Measurements from ENCODE around the gene AP1M2.

Gene AP1M2

DNA sequence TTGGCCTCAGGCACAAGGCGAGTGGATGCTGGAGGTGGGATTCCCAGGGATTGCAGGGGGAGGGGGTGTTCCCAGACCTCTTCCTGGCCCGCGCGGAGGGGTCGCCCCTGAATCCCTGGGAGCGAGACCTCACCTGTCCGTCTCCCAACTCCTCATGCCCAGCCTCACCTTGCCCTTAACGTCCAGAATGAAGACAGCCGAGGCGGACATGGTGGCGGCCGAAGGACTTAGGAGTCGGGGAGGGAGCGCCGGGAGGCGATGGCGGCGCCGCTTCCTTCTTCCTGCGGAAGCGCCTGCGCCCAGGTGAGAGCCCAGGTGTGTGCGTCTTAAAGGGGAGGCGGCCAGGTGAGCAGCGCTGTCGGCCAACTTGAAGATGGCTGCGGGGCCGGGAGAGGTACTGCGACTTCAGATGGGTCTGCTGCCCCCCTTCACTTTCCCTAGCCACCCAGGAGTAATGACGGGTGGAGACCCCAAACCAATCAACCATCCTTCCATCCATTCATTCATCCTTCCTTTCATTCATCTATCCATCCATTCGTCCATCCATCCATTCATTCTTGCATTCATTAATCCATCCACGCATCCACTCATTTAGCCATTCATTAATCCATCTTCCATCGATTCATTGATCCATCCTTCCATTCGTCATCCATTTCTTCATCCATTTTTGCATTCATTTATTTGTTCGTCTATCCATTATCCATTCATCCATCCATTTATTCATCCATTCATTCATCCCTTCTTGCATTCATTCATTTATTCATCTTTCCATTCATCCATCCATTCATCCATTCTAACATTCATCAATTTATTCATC, at the start of gene AP1M2:
TSS of gene AP1M2 (minus strand) at position 291 of the 817 bp plus-strand sequence. CDS start at position 210, 81 bp downstream.
- Histone ChIP-seq H3K27me3 (ENCODE audit: control insufficient read depth, insufficient read depth, low read length) (no peaks in the 10 kb centered on the region), H3K4me3 (ENCODE audit: low read length) (peak within 1 kb of the TSS; percentile 83; the same call in 1 of the 2 replicates), H3K36me3 (ENCODE audit: control insufficient read depth, insufficient read depth, low read length) (no peaks in the 10 kb centered on the region), H3K9me3 (ENCODE audit: control insufficient read depth, insufficient read depth, low read length) (no peaks in the 10 kb centered on the region), H3K27ac (ENCODE audit: low read length) (no peak within 1 kb of the TSS), H3K4me1 (ENCODE audit: control insufficient read depth, insufficient read depth, low read length) (no peaks in the 10 kb centered on the region)
- WGBS (ENCODE audit: insufficient coverage, insufficient read length): 100% methylated on average over 4 of the region's 35 CpGs
- no peak for DNase-seq (ENCODE audit: low read depth, low spot score)

DNA sequence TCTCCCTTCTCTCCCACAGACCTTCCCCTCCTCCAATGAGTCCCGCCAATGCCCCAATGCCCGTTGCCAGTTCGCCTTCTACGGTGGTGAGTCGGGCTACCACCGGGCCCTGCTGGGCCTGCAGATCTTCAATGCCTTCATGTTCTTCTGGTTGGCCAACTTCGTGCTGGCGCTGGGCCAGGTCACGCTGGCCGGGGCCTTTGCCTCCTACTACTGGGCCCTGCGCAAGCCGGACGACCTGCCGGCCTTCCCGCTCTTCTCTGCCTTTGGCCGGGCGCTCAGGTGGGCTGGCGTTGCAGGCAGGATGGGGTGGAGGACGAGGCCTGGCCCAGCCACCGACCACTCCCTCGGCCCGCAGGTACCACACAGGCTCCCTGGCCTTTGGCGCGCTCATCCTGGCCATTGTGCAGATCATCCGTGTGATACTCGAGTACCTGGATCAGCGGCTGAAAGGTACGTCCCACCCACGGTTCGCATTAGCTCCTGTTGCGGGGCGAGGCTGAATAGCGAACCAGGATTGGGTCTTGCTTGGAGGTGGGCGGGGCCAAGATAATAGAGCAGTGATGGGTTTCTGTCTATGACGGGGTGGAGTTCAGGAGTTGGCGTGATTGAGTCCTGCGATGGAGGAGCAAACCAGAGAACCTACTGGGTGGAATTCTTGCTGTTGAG, 49.3 kb upstream of the AP1M2 start:
- H3K27me3 ChIP-seq (ENCODE audit: control insufficient read depth, insufficient read depth, low read length): no peaks in the 10 kb centered on the region
- H3K4me1 ChIP-seq (ENCODE audit: control insufficient read depth, insufficient read depth, low read length): peaks cover 2% of the 10 kb centered on the region; the same call in 1 of the 2 replicates
- no peak overlapping the region for H3K4me3 ChIP-seq (ENCODE audit: low read length)
- H3K36me3 ChIP-seq (ENCODE audit: control insufficient read depth, insufficient read depth, low read length): peaks cover 39% of the 10 kb centered on the region
- H3K27ac ChIP-seq (ENCODE audit: low read length): no peak overlapping the region
- no CpG with 5 or more reads among the region's 37 CpGs for WGBS (ENCODE audit: insufficient coverage, insufficient read length)
- no peak for DNase-seq (ENCODE audit: low read depth, low spot score)
- no peaks in the 10 kb centered on the region for H3K9me3 ChIP-seq (ENCODE audit: control insufficient read depth, insufficient read depth, low read length)

DNA sequence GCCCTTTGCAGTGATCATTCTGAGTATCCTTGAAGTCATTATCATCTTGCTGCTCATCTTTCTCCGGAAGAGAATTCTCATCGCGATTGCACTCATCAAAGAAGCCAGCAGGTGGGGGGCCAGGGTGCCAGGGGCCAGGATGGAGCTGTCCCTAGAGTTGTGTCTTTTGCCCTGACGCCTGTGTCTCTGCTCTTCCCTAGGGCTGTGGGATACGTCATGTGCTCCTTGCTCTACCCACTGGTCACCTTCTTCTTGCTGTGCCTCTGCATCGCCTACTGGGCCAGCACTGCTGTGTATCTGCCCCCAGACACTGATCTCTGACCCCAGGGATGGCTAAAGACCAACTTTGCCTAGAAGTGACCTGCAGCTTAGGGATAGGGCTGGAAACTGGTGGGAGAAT, 47.9 kb upstream of the AP1M2 start:
- H3K9me3 ChIP-seq (ENCODE audit: control insufficient read depth, insufficient read depth, low read length): no peaks in the 10 kb centered on the region
- no peak overlapping the region for H3K27ac ChIP-seq (ENCODE audit: low read length)
- no peak overlapping the region for H3K4me3 ChIP-seq (ENCODE audit: low read length)
- H3K36me3 ChIP-seq (ENCODE audit: control insufficient read depth, insufficient read depth, low read length): peaks cover 41% of the 10 kb centered on the region
- peaks cover 2% of the 10 kb centered on the region; the same call in 1 of the 2 replicates for H3K4me1 ChIP-seq (ENCODE audit: control insufficient read depth, insufficient read depth, low read length)
- no peaks in the 10 kb centered on the region for H3K27me3 ChIP-seq (ENCODE audit: control insufficient read depth, insufficient read depth, low read length)
- no peak for DNase-seq (ENCODE audit: low read depth, low spot score)
- no CpG with 5 or more reads among the region's 6 CpGs for WGBS (ENCODE audit: insufficient coverage, insufficient read length)

DNA sequence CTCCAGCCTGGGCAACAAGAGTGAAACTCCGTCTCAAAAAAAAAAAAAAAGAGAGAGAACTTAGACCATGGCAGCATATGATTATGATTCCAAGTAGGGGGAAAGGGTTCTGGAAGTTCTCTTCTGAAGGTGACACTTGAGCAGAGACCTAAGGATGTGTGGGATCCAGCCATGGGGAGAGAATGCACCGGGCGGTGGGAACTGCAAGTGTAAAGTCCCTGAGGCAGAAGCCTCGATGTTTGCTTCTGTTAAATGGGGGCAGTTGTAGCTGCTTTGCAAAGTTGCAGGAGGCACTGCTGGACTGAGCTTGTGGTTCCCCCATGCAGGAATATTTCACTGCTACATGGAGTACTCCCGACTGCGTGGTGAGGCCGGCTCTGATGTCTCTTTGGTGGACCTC, 47.3 kb upstream of the AP1M2 start:
- no peak overlapping the region for H3K27ac ChIP-seq (ENCODE audit: low read length)
- H3K36me3 ChIP-seq (ENCODE audit: control insufficient read depth, insufficient read depth, low read length): peaks cover 41% of the 10 kb centered on the region
- H3K4me3 ChIP-seq (ENCODE audit: low read length): no peak overlapping the region
- no peak for DNase-seq (ENCODE audit: low read depth, low spot score)
- H3K27me3 ChIP-seq (ENCODE audit: control insufficient read depth, insufficient read depth, low read length): no peaks in the 10 kb centered on the region
- peaks cover 2% of the 10 kb centered on the region; the same call in 1 of the 2 replicates for H3K4me1 ChIP-seq (ENCODE audit: control insufficient read depth, insufficient read depth, low read length)
- no CpG with 5 or more reads among the region's 7 CpGs for WGBS (ENCODE audit: insufficient coverage, insufficient read length)
- H3K9me3 ChIP-seq (ENCODE audit: control insufficient read depth, insufficient read depth, low read length): no peaks in the 10 kb centered on the region

DNA sequence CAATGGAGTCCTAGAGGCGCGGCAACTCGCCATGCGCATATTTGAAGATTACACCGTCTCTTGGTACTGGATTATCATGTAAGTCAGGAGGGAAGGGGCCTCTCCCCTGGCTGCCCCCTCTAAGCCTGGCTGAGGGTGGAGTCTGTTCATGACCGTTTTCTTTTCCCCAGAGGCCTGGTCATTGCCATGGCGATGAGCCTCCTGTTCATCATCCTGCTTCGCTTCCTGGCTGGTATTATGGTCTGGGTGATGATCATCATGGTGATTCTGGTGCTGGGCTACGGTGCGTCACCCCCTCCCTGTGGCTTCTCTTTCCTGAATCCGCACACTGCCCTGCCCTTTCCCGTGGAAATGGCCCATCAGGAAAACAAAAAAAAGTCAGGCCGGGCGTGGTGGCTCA, 44.8 kb upstream of the AP1M2 start:
- WGBS (ENCODE audit: insufficient coverage, insufficient read length): no CpG with 5 or more reads among the region's 14 CpGs
- H3K9me3 ChIP-seq (ENCODE audit: control insufficient read depth, insufficient read depth, low read length): no peaks in the 10 kb centered on the region
- H3K36me3 ChIP-seq (ENCODE audit: control insufficient read depth, insufficient read depth, low read length): peaks cover 35% of the 10 kb centered on the region
- H3K27ac ChIP-seq (ENCODE audit: low read length): no peak overlapping the region
- no peaks in the 10 kb centered on the region for H3K27me3 ChIP-seq (ENCODE audit: control insufficient read depth, insufficient read depth, low read length)
- H3K4me3 ChIP-seq (ENCODE audit: low read length): no peak overlapping the region
- H3K4me1 ChIP-seq (ENCODE audit: control insufficient read depth, insufficient read depth, low read length): peaks cover 2% of the 10 kb centered on the region; the same call in 1 of the 2 replicates
- no peak for DNase-seq (ENCODE audit: low read depth, low spot score)

DNA sequence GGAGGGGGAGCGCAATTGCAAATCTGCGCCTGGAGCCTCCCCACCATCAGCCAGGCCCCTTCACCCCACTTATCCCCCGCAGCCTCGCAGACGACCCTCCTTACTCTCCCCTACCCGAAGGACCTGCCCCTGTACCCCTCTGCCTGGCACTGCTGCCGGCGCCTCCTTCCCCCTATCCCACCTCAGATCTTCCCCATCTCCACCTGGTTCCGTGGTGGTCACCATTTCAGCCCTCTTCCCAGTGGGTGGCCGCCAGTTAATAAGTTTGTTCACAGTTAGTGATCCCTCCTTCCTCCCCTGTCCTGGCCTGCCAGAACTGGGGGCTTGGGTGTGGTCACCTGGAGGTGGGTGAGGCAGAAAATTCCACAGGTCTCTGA, 38.6 kb upstream of the AP1M2 start:
- H3K4me1 ChIP-seq (ENCODE audit: control insufficient read depth, insufficient read depth, low read length): peaks cover 2% of the 10 kb centered on the region; the same call in 1 of the 2 replicates
- peaks cover 10% of the 10 kb centered on the region; the same call in 1 of the 2 replicates for H3K36me3 ChIP-seq (ENCODE audit: control insufficient read depth, insufficient read depth, low read length)
- H3K27ac ChIP-seq (ENCODE audit: low read length): no peak overlapping the region
- H3K27me3 ChIP-seq (ENCODE audit: control insufficient read depth, insufficient read depth, low read length): no peaks in the 10 kb centered on the region
- DNase-seq (ENCODE audit: low read depth, low spot score): no peak
- peak overlapping the region; percentile 89; the same call in 1 of the 2 replicates for H3K4me3 ChIP-seq (ENCODE audit: low read length)
- WGBS (ENCODE audit: insufficient coverage, insufficient read length): no CpG with 5 or more reads among the region's 10 CpGs
- H3K9me3 ChIP-seq (ENCODE audit: control insufficient read depth, insufficient read depth, low read length): no peaks in the 10 kb centered on the region

DNA sequence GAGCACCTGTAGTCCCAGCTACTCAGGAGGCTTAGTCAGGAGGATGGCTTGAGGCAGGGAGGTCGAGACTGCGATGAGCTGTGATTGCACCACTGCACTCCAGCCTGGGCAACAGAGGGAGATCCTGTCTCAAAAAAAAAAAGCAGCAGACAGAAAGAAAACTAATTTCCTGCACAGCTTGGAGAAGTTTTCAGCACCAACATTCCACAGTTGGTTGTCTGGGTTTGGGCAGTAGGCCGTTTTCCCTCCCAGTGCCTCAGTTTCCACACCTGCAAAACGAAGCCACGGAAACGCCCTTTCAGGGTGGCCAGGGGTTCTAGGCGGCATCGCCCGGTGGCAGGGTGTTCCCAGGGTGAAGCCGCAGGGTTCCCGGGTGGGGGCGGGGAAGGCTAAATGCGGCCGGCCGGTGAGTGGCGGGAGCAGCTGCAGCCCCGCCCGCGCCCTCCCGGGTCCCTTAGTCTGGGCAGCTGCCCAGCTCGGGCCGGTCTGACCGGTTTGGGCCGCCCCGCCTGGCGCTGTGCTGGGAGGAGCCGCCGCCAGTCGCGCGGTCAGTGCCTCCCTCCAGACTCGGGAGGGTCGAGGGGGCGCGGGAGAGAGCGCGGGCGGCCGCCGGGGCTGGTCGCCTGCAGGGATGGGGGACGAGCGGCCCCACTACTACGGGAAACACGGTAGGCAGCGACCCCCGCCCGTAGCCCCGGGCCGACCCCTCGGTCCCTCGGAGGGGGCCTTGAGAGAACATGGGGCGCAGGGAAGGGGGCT, 38.1 kb upstream of the AP1M2 start, which contains the start of gene SLC44A2:
TSS of gene SLC44A2 (plus strand) at position 551 of the 759 bp plus-strand sequence. CDS start at position 632, 81 bp downstream.
- WGBS (ENCODE audit: insufficient coverage, insufficient read length): no CpG with 5 or more reads among the region's 53 CpGs
- no peaks in the 10 kb centered on the region for H3K27me3 ChIP-seq (ENCODE audit: control insufficient read depth, insufficient read depth, low read length)
- H3K4me1 ChIP-seq (ENCODE audit: control insufficient read depth, insufficient read depth, low read length): peaks cover 2% of the 10 kb centered on the region; the same call in 1 of the 2 replicates
- H3K4me3 ChIP-seq (ENCODE audit: low read length): peak within 1 kb of the TSS; percentile 89; the same call in 1 of the 2 replicates
- H3K9me3 ChIP-seq (ENCODE audit: control insufficient read depth, insufficient read depth, low read length): no peaks in the 10 kb centered on the region
- peaks cover 10% of the 10 kb centered on the region; the same call in 1 of the 2 replicates for H3K36me3 ChIP-seq (ENCODE audit: control insufficient read depth, insufficient read depth, low read length)
- H3K27ac ChIP-seq (ENCODE audit: low read length): no peak within 1 kb of the TSS
- no peak for DNase-seq (ENCODE audit: low read depth, low spot score)

DNA sequence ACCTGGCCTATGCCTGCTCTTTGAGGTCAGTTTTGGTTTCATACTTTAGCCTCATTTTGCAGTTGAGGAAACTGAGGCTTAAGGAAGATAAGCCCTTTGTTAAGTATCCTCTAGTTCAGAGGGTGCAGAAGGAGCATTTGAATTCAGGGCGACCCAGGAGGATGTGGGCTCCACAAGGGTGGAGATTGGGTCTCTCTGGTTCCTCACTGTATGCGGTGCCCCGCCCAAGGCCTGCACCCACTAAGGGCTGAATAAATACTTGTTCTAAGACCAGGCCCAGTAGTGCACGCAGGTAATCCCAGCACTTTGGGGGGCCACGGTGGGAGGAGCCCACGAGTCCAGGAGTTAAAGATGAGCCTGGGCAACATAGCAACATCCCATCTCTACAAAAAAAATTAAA, 37.5 kb upstream of the AP1M2 start:
- H3K4me1 ChIP-seq (ENCODE audit: control insufficient read depth, insufficient read depth, low read length): peaks cover 2% of the 10 kb centered on the region; the same call in 1 of the 2 replicates
- no peaks in the 10 kb centered on the region for H3K27me3 ChIP-seq (ENCODE audit: control insufficient read depth, insufficient read depth, low read length)
- no peaks in the 10 kb centered on the region for H3K9me3 ChIP-seq (ENCODE audit: control insufficient read depth, insufficient read depth, low read length)
- WGBS (ENCODE audit: insufficient coverage, insufficient read length): no CpG with 5 or more reads among the region's 6 CpGs
- H3K36me3 ChIP-seq (ENCODE audit: control insufficient read depth, insufficient read depth, low read length): peaks cover 9% of the 10 kb centered on the region; the same call in 1 of the 2 replicates
- H3K4me3 ChIP-seq (ENCODE audit: low read length): no peak overlapping the region
- no peak for DNase-seq (ENCODE audit: low read depth, low spot score)
- no peak overlapping the region for H3K27ac ChIP-seq (ENCODE audit: low read length)

DNA sequence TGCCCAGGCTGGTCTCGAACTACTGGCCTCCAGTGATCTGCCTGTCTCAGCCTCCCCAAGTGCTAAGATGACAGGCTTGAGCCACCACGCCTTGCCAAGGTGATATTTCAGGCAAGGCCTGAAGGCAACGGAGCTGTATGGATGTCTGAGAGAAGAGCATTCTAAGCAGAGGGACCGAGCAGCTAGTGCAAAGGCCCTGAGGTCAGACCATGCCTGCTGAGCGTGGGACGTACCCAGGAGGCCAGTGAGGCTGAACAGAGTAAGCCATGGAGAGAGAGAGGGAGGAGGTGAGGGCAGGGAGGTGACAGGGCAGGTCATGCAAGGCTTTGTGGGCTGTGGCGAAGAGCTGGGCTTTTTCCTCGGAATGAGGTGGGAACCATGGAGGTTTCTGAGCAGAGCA, 34.9 kb upstream of the AP1M2 start:
- H3K27me3 ChIP-seq (ENCODE audit: control insufficient read depth, insufficient read depth, low read length): no peaks in the 10 kb centered on the region
- WGBS (ENCODE audit: insufficient coverage, insufficient read length): no CpG with 5 or more reads among the region's 8 CpGs
- no peak overlapping the region for H3K27ac ChIP-seq (ENCODE audit: low read length)
- peaks cover 2% of the 10 kb centered on the region; the same call in 1 of the 2 replicates for H3K4me1 ChIP-seq (ENCODE audit: control insufficient read depth, insufficient read depth, low read length)
- H3K9me3 ChIP-seq (ENCODE audit: control insufficient read depth, insufficient read depth, low read length): no peaks in the 10 kb centered on the region
- H3K36me3 ChIP-seq (ENCODE audit: control insufficient read depth, insufficient read depth, low read length): no peaks in the 10 kb centered on the region
- DNase-seq (ENCODE audit: low read depth, low spot score): no peak
- H3K4me3 ChIP-seq (ENCODE audit: low read length): no peak overlapping the region

DNA sequence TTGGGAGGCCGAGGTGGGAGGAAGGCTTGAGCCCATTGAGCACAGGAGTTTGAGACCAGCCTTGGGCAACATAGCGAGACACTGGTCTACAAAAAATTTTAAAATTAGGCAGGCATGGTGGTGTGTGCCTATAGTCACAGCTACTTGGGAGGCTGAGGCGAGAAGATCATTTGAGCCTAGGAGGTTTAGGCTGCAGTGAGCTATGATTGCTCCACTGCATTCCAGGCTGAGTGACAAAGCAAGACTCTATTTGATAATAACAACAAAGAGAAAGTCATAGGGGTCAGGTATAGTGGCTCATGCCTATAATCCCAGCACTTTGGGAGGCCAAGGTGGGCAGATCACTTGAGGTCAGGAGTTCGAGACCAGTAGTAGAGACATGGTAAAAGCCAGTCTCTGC, 33.7 kb upstream of the AP1M2 start:
- H3K36me3 ChIP-seq (ENCODE audit: control insufficient read depth, insufficient read depth, low read length): no peaks in the 10 kb centered on the region
- H3K27me3 ChIP-seq (ENCODE audit: control insufficient read depth, insufficient read depth, low read length): no peaks in the 10 kb centered on the region
- no peak overlapping the region for H3K4me3 ChIP-seq (ENCODE audit: low read length)
- DNase-seq (ENCODE audit: low read depth, low spot score): no peak
- no CpG with 5 or more reads among the region's 4 CpGs for WGBS (ENCODE audit: insufficient coverage, insufficient read length)
- H3K27ac ChIP-seq (ENCODE audit: low read length): no peak overlapping the region
- H3K4me1 ChIP-seq (ENCODE audit: control insufficient read depth, insufficient read depth, low read length): peaks cover 2% of the 10 kb centered on the region; the same call in 1 of the 2 replicates
- H3K9me3 ChIP-seq (ENCODE audit: control insufficient read depth, insufficient read depth, low read length): no peaks in the 10 kb centered on the region

Data from iPS DF 6.9 (cell line).